Stimulated activated CD8-positive, alpha-beta memory T cell treated with anti-CD3 and anti-CD28 coated beads, Interleukin-7, amount 100 ng/mL, for 24 hours (primary cell): ENCODE data around the gene RAB43.
"Not testable (repeated sequence)": the region's sequence is repeated elsewhere in the genome, so short reads cannot be mapped to it uniquely, and the experiment has no call there.

Experiments
- DNase-seq: peaks from one replicate; pipeline ENCODE4 v3.0.0-alpha.2; 2020; ENCODE audit warnings: low read depth

The RAB43 gene

GRCh38 chr3:129121016-129121791 lies 400 bp downstream of the RAB43 start:
- DNase-seq: peak; percentile 27

GRCh38 chr3:129120254-129121004 lies 1.2 kb downstream of the RAB43 start:
- DNase-seq: peak; percentile 73

GRCh38 chr3:129119365-129120100 lies 2.1 kb downstream of the RAB43 start:
- no peak for DNase-seq

- DNase-seq: no peak
Observed at GRCh38 chr3:129118745-129119144, 2.9 kb downstream of the RAB43 start.

- no peak for DNase-seq
Observed at GRCh38 chr3:129117134-129117533, 4.5 kb downstream of the RAB43 start.

- DNase-seq: no peak
Observed at GRCh38 chr3:129116482-129116946, 5.1 kb downstream of the RAB43 start.

GRCh38 chr3:129114455-129114854 lies 7.1 kb downstream of the RAB43 start:
- DNase-seq: no peak

- no peak for DNase-seq
Observed at GRCh38 chr3:129112308-129113052, 9.1 kb downstream of the RAB43 start.

- DNase-seq: not testable (repeated sequence)
Observed at GRCh38 chr3:129111076-129111780, 10.4 kb downstream of the RAB43 start.

GRCh38 chr3:129107793-129108192 lies 13.8 kb downstream of the RAB43 start:
- DNase-seq: no peak

GRCh38 chr3:129106866-129107565 lies 14.6 kb downstream of the RAB43 start:
- DNase-seq: no peak

GRCh38 chr3:129106320-129106719 lies 15.3 kb downstream of the RAB43 start:
- no peak for DNase-seq

- no peak for DNase-seq
Observed at GRCh38 chr3:129105862-129106261, 15.7 kb downstream of the RAB43 start.

- DNase-seq: no peak
Observed at GRCh38 chr3:129104498-129105079, 17.0 kb downstream of the RAB43 start.

GRCh38 chr3:129104051-129104450 lies 17.6 kb downstream of the RAB43 start:
- no peak for DNase-seq

GRCh38 chr3:129103296-129103695 lies 18.3 kb downstream of the RAB43 start:
- no peak for DNase-seq

GRCh38 chr3:129101370-129102138 lies 20.1 kb downstream of the RAB43 start:
- DNase-seq: no peak

GRCh38 chr3:129100274-129100673 lies 21.3 kb downstream of the RAB43 start:
- no peak for DNase-seq

GRCh38 chr3:129095285-129095684 lies 26.3 kb downstream of the RAB43 start:
- DNase-seq: no peak
